Thymus (tissue), 11 donors: ENCODE results near the gene AVP. TPM values are rescaled to one million over a fixed set of nuclear protein-coding genes. Genes with fewer than 3 reads are reported as not detected.

Source experiments
- DNase-seq, 9 donors: peaks; one replicate each; pipeline ENCODE4 v3.0.0-alpha.2; 2013; ENCODE audit warnings: low spot score in 9 of 9, low read depth in 6 of 9, missing footprints in 1 of 9
- H3K27ac ChIP-seq, 2 donors: one replicate each; pipeline ENCODE4 v1.5.1; 2013; ENCODE audit warnings: control low read depth in 1 of 2, low read depth in 1 of 2, low read length in 1 of 2, mild to moderate bottlenecking in 1 of 2, moderate library complexity in 1 of 2
- H3K27me3 ChIP-seq, 2 donors: one replicate each; pipeline ENCODE4 v1.5.1; 2013; ENCODE audit warnings: low read length in 1 of 2; ENCODE audit not compliant: control insufficient read depth in 2 of 2, insufficient read depth in 1 of 2
- H3K36me3 ChIP-seq, 2 donors: one replicate each; pipeline ENCODE4 v1.5.1; 2013; ENCODE audit warnings: low read length in 1 of 2, mild to moderate bottlenecking in 1 of 2, moderate library complexity in 1 of 2; ENCODE audit not compliant: control insufficient read depth in 2 of 2, insufficient read depth in 2 of 2
- H3K4me1 ChIP-seq, 2 donors: one replicate each; pipeline ENCODE4 v1.5.1; 2013; ENCODE audit warnings: low read length in 2 of 2; ENCODE audit not compliant: control insufficient read depth in 2 of 2, insufficient read depth in 2 of 2
- H3K4me3 ChIP-seq, 2 donors: one replicate each; pipeline ENCODE4 v1.5.1; 2013; ENCODE audit warnings: low read length in 2 of 2, control low read depth in 1 of 2, mild to moderate bottlenecking in 1 of 2
- H3K9me3 ChIP-seq, 2 donors: one replicate each; pipeline ENCODE4 v1.5.1; 2013; ENCODE audit warnings: low read length in 1 of 2, mild to moderate bottlenecking in 1 of 2; ENCODE audit not compliant: control insufficient read depth in 2 of 2, insufficient read depth in 1 of 2
- WGBS: extraction: QIAGEN DNeasy Blood & Tissue Kit; methylation state at CpG from one replicate; pipeline ENCODE4 v1.1.7; 2013; 5-methylcytosine and 5-hydroxymethylcytosine counted together
- polyA plus RNA-seq: library from polyadenylated mRNA; stranded (reverse); fragments of 200-250 nt; gene quantifications from one replicate; pipeline ENCODE4 v1.2.3, GENCODE V29; 2013
- total RNA-seq: library from RNA; stranded (reverse); fragments of 120-200 nt; gene quantifications from one replicate; pipeline ENCODE4 v1.2.4, GENCODE V29; 2013
- donor health status: healthy.

The AVP gene
- total and polyA plus RNA-seq, 2 donors: 0.33 to 5.2 TPM

DNA sequence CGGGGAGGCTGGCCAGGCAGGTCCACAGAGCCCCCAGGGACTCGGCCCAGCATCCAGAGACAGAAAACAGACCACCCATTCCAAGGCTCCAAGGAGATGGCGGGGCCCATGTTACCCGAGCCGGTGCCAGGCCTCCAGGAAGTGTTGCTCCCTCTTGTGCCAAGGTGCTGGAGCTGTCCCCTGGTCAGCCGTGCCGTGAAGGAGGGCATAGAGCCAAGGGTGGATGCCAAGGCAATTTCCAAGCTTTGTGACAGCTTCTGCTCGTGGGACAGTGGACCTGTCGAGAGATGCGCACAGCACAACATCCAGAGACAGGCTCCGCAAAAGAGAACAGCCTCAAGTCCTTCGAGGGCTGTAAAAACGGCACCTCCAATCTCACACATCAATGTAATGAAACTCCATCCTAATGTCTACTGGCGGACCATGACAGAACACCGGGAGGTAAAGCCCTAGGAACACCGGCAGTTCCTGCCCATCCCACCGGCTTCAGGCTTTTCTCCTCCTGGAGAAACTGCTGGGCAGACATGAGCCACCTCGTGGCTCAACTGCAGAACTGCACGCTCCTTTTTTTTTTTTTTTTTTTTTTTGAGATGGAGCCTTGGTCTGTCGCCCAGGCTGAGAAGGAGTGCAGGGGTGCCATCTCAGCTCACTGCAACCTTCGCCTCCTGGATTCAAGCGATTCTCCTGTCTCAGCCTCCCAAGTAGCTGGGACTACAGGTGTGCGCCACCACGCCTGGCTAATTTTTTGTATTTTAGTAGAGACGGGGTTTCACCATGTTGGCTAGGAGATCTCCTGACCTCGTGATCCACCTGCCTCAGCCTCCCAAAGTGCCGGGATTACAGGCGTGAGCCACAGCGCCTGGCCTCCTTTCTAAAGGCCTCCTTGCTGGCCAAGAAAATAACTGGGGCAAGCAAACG is 30.9 kb upstream of the AVP start:
- H3K27me3 ChIP-seq: no peaks in the 10 kb centered on the region
- H3K27ac ChIP-seq: no peak overlapping the region
- DNase-seq: peak in 2 of 9 donors; percentile 24 to 49
- no peaks in the 10 kb centered on the region for H3K9me3 ChIP-seq
- peaks cover 2 to 8% of the 10 kb centered on the region in 2 donors for H3K36me3 ChIP-seq
- WGBS: 66% methylated on average over 30 of the region's 30 CpGs
- H3K4me3 ChIP-seq: no peak overlapping the region
- H3K4me1 ChIP-seq: no peaks in the 10 kb centered on the region

- Histone ChIP-seq H3K4me3 (no peak overlapping the region), H3K27ac (no peak overlapping the region), H3K9me3 (no peaks in the 10 kb centered on the region), H3K27me3 (no peaks in the 10 kb centered on the region), H3K36me3 (peaks cover 9 to 17% of the 10 kb centered on the region in 2 donors), H3K4me1 (peaks cover 0 to 6% of the 10 kb centered on the region in 2 donors)
- no peak for DNase-seq
- WGBS: 95% methylated on average over 2 of the region's 2 CpGs
Observed at GRCh38 chr20:3111995-3112394, 27.5 kb upstream of the AVP start.

DNA sequence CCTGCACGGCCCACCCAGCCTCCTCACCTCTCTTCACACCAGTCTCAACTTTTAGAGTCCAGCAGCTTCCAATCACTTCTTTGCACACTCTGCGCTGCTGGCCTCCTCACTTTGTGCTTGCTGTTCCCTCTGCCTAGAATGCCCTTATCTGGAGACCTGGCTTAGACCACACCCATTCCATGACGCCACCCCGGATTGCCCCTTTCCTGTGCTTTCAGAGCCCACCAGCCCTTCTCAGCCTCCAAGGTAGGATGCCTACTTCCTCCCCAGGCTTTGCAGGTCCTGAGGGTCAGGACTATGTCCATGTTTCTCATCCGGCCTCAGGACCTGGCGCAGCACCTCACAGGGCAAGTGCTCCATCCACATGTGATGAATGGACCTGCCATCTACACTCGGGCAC is 27.0 kb upstream of the AVP start:
- Histone ChIP-seq H3K27me3 (no peaks in the 10 kb centered on the region), H3K9me3 (no peaks in the 10 kb centered on the region), H3K27ac (no peak overlapping the region), H3K4me3 (no peak overlapping the region), H3K36me3 (peaks cover 9 to 21% of the 10 kb centered on the region in 2 donors), H3K4me1 (peaks cover 3 to 11% of the 10 kb centered on the region in 2 donors)
- 97% methylated on average over 7 of the region's 7 CpGs for WGBS
- DNase-seq: no peak

DNA sequence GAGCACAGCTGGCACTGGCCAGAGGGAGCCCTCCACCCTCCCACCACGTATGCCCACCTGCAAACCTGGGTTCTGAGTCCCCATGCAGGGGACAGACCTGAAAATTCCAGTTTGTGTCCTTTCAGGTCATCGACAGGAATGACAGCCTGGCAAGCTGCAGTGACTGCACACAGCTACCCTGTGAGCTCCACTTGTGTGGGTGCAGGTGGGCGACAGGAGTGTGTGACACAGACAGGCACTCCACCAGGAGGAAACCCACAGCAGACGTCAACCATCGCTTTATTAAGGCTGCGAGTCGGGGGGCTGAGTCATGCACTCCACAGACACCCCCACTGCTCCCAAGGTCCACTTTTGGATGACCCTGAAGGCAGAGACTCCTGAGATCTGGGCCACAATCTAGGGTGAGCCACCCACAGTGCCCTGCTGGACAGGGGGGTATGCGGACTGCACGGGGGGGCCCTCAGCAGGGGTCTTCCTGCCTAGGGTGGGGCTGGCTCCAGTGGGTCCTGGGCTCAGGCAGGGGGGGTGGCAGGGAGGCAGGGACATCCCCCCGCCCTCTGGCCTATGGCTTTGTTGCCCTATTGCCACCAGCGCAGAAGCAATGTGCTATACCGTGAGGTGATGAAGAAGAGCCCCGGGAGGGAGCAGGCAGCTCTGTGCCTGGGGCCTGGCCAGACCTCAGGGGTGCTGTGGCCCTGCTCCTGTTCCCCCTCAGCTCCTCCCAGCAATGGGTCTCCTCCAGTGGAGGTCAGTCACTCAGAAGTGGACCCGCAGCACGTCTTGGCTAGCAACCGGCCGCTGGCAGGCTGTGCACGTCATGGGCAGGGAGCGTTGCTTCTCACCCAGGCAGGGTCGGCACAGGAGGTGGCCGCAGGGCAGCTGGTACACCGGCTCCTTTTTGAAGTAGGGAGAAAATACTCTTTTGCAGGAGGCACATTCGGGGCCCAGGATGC is 25.1 kb upstream of the AVP start:
- peaks cover 9 to 22% of the 10 kb centered on the region in 2 donors for H3K36me3 ChIP-seq
- no peak for DNase-seq

GRCh38 chr20:3107464-3108025 is 23.0 kb upstream of the AVP start:
- peaks cover 9 to 17% of the 10 kb centered on the region in 2 donors for H3K36me3 ChIP-seq
- WGBS: 85% methylated on average over 12 of the region's 12 CpGs
- H3K4me1 ChIP-seq: peaks cover 3 to 13% of the 10 kb centered on the region in 2 donors
- no peaks in the 10 kb centered on the region for H3K27me3 ChIP-seq
- H3K27ac ChIP-seq: no peak overlapping the region
- H3K9me3 ChIP-seq: no peaks in the 10 kb centered on the region
- H3K4me3 ChIP-seq: no peak overlapping the region
- DNase-seq: no peak

More for the DNA sequence above, 25.1 kb upstream of the AVP start:
- no peak overlapping the region for H3K4me3 ChIP-seq
- H3K9me3 ChIP-seq: no peaks in the 10 kb centered on the region
- WGBS: 95% methylated on average over 23 of the region's 23 CpGs
- no peaks in the 10 kb centered on the region for H3K27me3 ChIP-seq
- peaks cover 3 to 11% of the 10 kb centered on the region in 2 donors for H3K4me1 ChIP-seq
- no peak overlapping the region for H3K27ac ChIP-seq

GRCh38 chr20:3106658-3107463 is 22.3 kb upstream of the AVP start:
- H3K36me3 ChIP-seq: peaks cover 9 to 17% of the 10 kb centered on the region in 2 donors
- H3K4me3 ChIP-seq: no peak overlapping the region
- no peaks in the 10 kb centered on the region for H3K9me3 ChIP-seq
- DNase-seq: peak in 2 of 9 donors; percentile 34 to 49
- no peak overlapping the region for H3K27ac ChIP-seq
- peaks cover 3 to 19% of the 10 kb centered on the region in 2 donors for H3K4me1 ChIP-seq
- H3K27me3 ChIP-seq: no peaks in the 10 kb centered on the region
- WGBS: 38% methylated on average over 14 of the region's 14 CpGs

GRCh38 chr20:3106185-3106584 is 21.7 kb upstream of the AVP start:
- WGBS: over 99% methylated on average over 3 of the region's 3 CpGs
- no peaks in the 10 kb centered on the region for H3K9me3 ChIP-seq
- peaks cover 9 to 17% of the 10 kb centered on the region in 2 donors for H3K36me3 ChIP-seq
- H3K27ac ChIP-seq: no peak overlapping the region
- H3K4me1 ChIP-seq: peaks cover 3 to 23% of the 10 kb centered on the region in 2 donors
- no peak overlapping the region for H3K4me3 ChIP-seq
- H3K27me3 ChIP-seq: no peaks in the 10 kb centered on the region
- no peak for DNase-seq
